Left kidney (tissue), 2 donors: ENCODE data around the gene CTNNA1. TPM values are rescaled to one million over a fixed set of nuclear protein-coding genes. Genes with fewer than 3 reads are reported as not detected.

Source experiments
- DNase-seq: peaks from one replicate; pipeline ENCODE4 v3.0.0-alpha.2; 2013
- polyA plus RNA-seq: library from polyadenylated mRNA; unstranded; fragments of 120-200 nt; gene quantifications from one replicate; pipeline ENCODE4 v1.2.1, GENCODE V29; 2013; ENCODE audit not compliant: insufficient read length

CTNNA1 gene
- polyA plus RNA-seq, 1 donor: 423 TPM

- DNase-seq: no peak
These were observed 176.3 kb downstream of the CTNNA1 start for GRCh38 chr5:138929571-138929955.

GRCh38 chr5:138930371-138931097 lies 177.3 kb downstream of the CTNNA1 start:
- DNase-seq: no peak

GRCh38 chr5:138932171-138932810 lies 179.1 kb downstream of the CTNNA1 start:
- no peak for DNase-seq

- no peak for DNase-seq
These were observed 180.5 kb downstream of the CTNNA1 start for GRCh38 chr5:138933522-138934290.

GRCh38 chr5:138934971-138935370 lies 181.7 kb downstream of the CTNNA1 start:
- DNase-seq: no peak

GRCh38 chr5:138935466-138935865 lies 182.2 kb downstream of the CTNNA1 start:
- DNase-seq: no peak

GRCh38 chr5:138936225-138936967 lies 183.2 kb downstream of the CTNNA1 start:
- DNase-seq: no peak

GRCh38 chr5:138936968-138937345 lies 183.7 kb downstream of the CTNNA1 start:
- no peak for DNase-seq

GRCh38 chr5:138937392-138938387 lies 184.5 kb downstream of the CTNNA1 start:
- DNase-seq: no peak

GRCh38 chr5:138938526-138938925 lies 185.3 kb downstream of the CTNNA1 start:
- DNase-seq: no peak

GRCh38 chr5:138942066-138942465 lies 188.8 kb downstream of the CTNNA1 start:
- no peak for DNase-seq

- DNase-seq: no peak
These were observed 189.6 kb downstream of the CTNNA1 start for GRCh38 chr5:138942861-138943260.

GRCh38 chr5:138943599-138944173 lies 190.5 kb downstream of the CTNNA1 start:
- DNase-seq: no peak

GRCh38 chr5:138944527-138945322 lies 191.5 kb downstream of the CTNNA1 start:
- peak; percentile 74 for DNase-seq

- peak; percentile 77 for DNase-seq
These were observed 192.4 kb downstream of the CTNNA1 start for GRCh38 chr5:138945421-138946240.

GRCh38 chr5:138946241-138946623 lies 193.0 kb downstream of the CTNNA1 start:
- no peak for DNase-seq

GRCh38 chr5:138946831-138947560 lies 193.8 kb downstream of the CTNNA1 start:
- no peak for DNase-seq

- DNase-seq: no peak
These were observed 194.6 kb downstream of the CTNNA1 start for GRCh38 chr5:138947780-138948179.
